Fibroblast of peridontal ligament (primary cell): Measurements from ENCODE around the gene SUSD1.

Source experiments
- DNase-seq: peaks from one replicate; pipeline ENCODE4 v3.0.0-alpha.2; 2010; ENCODE audit errors: extremely low read depth

Gene SUSD1

DNA sequence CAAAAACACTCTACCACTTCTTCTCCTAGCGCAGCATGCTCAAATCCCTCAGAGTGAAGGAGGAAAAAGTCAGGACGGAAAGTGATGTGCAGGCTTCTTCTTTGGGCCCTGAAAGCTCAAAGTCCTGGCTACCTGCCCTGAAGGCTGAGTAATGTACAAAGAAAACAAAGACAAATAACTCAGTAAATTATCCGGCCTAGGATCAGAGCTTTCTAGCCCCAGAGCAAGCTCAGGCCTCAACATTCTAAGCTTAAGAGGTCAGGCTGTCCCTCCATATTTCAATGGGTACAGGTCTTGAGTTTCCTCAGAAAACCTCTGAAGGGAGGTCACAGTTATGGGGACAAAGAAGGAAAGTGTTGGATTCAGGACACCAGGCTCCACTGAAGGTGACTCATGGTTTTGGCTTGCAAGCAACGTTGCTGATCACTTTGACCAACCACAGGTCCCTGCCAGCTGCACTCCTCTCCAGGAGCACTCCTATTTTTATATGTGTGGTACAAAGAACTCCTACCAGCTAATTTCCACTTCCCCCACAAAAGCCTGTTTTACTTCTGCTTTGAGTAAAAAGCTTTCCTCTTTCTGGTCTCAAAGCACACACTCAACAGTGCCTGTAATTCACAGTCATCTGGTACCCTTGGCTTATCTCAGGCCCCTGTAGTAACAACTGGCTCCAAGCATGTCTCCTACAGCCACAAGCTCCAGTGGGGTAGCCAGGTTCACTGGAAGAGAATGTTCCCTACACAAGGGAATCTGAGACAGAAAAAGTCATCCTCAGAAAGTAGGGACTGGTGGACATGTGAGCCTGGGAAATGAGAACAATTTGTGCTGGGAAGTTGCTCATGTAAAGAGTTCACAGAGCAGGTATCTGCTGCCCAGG is 162.8 kb downstream of the SUSD1 start:
- peak; percentile 95 for DNase-seq

DNA sequence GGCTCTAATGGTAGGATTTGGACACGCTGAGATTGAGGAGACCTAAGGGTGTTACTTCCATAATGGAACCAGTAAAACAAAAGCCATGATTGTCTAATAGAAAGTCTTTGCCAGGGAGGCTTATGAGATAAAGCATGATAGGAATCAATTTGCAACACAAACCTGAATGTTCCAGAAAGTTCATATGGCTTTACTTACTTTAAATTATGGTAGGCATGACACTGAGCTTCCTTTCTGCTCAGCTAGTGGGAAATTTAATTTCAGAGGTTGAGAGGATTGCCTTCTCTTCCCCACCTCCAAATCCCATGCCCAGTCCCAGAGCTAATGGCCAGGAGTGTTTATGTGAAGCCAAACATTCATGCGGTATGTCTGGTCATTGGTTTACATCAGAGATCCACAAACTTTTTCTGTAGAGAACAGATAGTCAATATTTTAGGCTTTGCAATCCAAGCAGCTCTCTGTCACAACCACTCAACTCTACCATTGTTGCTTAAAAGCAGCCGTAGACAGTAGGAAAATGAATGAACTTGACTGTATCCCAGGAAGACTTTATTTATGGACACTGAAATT is 164.0 kb downstream of the SUSD1 start:
- peak; percentile 55 for DNase-seq

DNA sequence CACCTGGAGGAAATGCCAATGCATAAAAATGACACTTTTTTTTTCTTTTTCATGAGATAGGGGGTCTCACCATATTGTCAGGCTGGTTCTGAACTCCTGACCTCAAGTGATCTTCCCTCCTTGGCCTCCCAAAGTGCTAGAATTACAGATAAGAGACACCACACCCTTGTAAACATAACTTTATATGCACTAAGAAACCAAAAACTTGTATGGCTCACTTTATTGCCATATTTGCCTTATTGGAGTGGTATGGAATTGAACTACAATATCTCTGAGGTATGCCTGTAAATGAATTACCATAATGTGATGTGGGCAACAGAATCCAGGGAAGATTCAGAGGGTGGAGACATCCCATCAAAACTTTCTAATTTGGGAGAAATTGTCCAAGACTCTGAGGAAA is 164.6 kb downstream of the SUSD1 start:
- DNase-seq: no peak

DNA sequence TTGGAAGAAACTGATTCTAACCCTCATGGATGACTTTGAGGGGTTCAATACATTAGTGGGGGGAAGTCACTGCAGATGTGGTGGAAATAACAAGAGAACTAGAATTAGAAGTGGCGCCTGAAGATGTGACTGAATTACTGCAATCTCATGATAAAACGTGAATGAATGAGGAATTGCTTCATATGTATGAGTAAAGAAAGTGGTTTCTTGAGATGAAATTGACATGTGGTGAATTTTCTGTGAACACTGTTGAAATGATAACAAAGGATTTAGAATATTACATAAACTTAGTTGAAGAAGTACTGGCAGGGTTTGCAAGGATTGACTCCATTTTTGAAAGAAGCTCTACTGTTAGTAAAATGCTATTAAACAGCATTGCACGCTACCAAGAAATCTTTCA is 165.4 kb downstream of the SUSD1 start:
- DNase-seq: peak; percentile 80

DNA sequence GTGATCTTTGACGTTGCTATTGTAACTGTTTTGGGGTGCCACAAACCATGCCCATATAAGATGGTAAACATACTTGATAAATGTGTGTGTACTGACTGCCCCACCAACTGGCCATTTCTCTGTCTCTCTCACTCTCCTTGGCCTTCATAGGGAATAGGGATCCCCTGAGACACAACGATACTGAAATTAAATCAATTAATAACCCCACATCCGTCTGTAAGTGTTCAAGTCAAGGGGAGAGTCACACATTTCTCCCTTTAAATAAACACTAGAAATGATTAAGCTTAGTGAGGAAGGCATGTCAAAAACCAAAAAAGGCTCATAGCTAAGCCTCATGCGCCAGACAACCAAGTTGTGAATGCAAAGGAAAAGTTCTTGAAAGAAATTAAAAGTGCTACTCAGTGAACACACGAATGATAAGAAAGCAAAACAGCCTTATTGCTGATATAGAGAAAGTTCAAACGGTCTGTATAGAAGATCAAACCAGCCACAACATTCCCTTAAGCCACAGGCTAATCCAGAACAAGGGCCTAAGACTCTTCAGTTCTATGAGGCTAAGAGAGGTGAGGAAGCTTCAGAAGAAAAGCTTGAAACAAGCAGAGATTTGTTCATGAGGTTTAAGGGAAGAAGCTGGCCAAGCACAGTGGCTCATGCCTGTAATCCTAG is 167.4 kb downstream of the SUSD1 start:
- no peak for DNase-seq

DNA sequence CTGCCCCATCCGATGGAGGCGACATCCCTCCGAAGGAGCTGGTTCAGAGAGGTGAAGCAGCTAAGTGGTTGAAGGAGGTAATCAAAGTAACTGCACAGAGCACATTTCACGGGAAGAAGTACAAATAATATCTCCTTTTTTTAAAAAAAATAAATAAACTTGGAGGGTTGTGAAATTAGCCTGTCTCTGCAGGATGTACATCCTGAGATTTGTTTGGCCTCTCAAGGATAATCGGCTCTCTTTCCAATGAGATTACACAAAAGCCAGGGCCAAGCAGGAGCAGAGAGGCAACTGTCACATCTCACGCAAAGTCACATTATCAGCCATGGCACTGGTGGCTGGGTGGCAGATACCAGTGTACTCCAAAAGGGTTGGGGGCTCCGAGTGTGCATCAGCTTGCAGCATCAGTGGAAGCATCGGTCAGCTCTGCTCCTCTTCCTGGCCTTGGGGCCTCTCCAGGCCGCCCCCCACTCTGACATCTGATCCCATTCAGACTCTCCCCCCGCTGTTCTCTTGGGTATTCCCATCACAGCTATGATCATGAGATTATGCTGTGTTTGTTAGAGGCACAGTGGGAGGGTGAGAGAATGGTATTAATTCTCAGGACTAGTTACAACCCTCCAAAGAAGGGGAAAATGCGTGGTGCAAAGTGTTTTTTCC is 168.6 kb downstream of the SUSD1 start:
- DNase-seq: no peak

DNA sequence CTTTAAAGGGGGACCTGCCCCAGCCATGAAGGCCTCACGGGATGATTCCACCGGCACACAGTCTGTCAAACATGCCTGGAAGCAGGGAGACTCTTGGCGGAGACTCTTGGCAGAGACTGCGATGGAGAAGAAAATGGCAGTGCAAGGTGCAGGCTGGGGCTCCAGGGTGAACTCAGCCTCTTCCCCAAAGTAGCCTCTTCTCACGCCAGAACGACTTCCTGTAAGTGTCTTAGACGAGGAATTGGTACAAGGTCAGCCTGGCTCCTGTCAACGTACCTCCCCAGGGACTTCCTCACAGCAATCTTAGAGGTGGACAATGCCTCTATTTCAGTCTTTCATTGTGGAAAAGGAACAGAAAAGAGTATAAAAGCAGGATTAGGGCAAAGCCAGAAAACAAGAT is 169.2 kb downstream of the SUSD1 start:
- no peak for DNase-seq

DNA sequence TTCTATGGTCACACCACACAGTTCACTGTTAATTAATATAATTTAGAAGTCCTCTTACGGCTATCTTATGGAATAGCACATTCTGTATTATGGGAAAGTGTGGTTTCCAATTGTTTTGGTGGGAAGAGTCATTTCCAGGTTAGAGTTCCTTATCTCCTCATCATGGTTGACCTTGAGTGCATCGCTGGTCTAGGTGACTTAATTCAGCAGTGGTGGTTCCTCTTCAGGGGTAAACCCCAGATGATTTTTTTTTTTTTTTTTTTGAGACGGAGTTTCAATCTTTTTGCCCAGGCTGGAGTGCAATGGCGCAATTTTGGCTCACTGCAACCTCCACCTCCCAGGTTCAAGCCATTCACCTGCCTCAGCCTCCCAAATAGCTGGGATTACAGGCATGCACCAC is 171.6 kb downstream of the SUSD1 start:
- DNase-seq: no peak

DNA sequence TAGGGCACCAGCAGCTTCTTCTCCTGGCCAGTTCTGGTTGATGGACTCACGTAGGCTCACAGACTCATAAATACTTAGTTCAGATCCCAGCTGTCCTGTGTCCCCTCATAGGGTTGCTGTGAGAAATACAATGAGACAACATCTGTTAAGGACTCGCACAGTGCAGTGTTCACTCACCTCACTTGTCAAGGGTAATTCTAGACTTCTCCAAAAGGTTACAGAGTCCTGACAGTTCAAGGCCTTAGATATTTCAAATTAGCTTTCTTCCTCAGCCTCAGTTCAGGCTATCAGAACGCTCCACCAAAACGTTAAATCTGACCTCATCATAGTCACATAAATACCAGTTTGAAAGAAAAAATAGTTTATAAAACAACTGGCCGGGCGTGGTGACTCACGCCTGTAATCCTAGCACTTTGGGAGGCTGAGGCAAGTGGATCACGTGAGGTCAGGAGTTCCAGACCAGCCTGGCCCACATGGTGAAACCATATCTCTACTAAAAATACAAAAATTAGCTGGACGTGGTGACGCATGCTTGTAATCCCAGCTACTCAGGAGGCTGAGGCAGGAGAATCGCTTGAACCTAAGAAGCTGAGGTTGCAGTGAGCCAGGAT is 172.1 kb downstream of the SUSD1 start:
- DNase-seq: peak; percentile 50

DNA sequence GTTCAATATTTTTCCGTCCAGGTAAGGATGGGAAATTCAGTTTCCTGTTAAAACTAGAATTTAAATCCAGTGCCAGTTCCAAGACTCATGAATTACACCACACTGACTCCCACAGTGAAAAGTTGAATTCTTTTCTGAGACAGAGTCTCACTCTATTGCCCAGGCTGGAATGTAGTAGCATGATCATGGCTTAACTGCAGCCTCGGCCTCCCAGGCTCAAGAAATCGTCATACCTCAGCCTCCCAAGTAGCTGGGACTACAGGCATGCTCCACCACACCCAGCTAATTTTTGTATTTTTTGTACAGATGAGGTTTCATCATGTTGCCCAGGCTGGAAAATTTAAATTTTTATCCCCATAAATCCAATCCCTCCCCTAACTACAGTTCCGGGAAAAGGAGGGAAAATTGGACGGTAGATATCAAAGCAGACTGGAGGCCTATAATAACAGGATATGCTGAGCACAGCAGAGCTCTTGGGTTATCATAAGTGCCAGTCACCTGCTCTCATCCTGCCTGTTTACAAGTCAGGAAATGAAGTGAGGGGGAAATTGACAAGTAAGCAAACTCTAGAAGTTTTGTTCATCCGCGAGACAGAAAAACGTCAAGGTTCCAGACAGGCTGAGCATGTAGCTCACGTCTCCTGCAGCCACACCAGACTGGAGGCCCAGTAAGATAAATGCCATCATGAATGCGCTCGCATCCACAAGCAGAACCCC is 172.8 kb downstream of the SUSD1 start:
- DNase-seq: no peak

DNA sequence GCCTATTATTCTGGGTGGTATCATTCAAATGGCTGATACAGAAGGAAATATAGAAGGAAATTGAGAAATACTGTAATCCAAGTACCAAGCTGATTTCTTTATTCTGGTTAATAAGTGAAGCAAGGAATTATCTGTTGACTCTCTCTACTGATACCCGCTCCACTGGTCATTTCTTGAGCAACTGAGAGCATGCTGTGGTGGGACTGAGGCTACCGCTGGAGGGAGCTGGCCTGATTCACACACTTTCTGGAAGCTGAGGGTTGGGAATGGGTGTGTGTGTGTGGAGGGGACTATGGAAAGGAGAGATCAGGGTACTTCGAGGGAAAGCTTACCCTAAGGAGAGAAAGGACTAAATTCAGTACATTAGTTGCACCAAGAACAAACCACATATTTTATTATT is 174.4 kb downstream of the SUSD1 start:
- no peak for DNase-seq

DNA sequence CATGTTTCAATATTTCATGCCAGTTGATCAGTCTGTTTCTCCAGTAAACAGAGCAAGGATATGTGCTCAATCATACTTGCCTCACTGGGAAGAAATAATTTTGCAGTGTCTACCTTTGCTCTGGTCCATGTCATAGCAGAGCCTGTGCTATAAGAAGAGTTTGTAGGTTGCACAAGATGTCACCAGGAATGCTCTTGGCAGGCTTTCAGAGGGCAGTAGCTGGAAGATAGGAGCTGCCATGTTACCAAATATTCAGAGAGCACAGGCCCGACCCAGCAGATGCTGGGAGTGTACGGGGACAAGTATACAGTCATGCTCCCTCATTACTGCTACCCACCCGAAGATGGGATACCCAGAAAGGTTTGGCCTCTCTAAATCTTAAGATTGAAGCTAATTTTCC is 175.8 kb downstream of the SUSD1 start:
- DNase-seq: no peak

DNA sequence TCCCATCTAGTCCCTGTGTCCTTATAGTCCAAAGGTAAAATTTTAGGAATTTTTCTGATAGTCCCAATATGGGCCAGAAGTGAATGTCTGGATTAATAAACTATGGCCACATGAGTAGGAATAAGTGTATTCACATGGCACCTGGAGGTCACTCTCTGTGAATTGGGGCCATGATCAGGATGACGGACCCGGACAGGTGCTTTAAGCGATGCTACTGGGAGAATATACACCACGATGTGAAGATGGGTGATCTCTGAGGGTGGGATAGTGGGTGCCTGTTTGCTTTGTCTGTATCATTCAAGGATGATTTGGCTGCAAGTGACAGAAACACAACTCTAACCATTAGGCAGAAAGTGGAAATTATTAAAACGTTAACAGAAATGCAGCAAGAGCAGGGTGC is 177.3 kb downstream of the SUSD1 start:
- DNase-seq: no peak

DNA sequence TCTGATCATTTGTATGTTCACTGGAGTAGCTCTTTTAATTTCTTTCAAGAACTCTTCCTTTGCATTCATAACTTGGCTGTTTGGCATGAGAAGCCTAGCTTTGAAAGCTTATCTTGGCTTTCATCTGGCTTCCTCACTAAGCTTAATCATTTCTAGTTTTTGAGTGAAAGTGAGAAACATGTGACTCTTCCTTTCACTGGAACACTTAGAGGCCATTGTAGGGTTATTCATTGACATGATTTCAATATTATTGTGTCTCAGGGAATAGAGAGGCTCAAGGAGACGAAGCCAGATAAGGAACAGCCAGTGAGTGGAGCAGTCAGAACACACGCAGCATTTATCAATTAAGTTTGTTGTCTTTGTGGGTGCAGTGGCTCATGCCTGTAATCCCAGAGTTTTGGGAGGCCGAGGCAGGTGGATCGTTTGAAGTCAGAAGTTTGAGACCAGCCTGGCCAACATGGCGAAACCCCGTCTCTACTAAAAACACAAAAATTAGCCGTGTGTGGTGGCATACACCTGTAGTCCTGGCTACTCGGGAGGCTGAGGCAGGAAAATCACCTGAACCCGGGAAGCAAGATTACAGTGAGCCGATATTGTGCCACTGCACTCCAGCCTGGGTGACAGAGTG is 180.2 kb downstream of the SUSD1 start:
- no peak for DNase-seq

DNA sequence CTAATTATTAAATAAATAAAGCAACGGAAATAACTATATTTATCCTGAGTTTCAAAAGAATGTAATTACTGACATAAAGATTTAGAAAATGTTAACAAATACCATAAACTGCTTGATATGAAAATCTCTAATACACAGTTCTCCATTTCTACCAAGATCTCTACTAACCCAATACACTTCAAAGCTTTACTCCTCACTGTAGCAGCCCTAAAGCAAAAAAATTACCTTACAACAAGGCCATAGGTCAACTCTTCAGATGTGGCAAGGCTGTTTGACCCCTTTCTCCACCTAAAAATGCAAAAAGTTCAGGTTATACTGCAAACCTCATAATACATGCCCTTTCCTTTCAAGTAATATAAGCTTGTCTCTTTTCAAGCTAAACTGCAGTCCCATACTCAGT is 181.8 kb downstream of the SUSD1 start:
- no peak for DNase-seq

DNA sequence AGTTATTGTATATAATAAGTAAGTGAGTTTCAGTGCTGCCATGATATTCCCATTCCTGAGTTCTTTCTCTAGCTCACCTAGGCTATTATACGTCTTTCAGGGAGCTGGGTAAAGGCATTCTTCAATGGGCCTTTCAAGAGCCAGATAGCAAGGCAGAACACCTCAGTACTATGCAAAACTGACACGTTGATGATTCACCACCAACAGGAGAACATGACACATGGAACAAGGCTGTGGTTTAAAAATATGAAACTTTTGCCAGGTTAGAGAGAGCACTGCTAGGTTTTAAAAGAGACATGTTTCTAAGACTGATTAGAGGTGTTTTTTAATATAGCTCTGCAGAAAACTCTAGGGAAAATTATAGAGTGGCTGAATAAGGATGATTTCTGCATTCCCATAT is 182.6 kb downstream of the SUSD1 start:
- no peak for DNase-seq

DNA sequence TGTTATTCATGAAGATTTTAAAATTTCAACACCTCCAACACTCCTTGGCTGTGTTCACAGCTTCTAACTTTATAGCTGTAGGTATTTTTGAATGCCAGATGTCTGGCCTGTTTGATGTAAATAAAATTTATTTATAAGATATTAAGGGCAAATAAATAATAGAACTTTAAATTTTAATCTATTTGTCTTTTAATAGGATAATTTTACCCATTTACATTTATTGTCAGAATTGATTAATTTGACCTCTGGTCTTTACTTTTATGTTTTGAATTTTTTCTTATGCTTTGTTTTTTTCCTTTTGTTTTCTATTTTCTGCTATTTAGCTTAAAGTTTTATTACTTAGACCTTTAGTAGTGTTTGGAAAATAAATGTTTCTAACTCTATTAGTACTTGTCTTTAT is 183.9 kb downstream of the SUSD1 start:
- no peak for DNase-seq
